IPS DF 6.9 (cell line): ENCODE data around the gene ECE2.

ENCODE experiments used
- DNase-seq: peaks from one replicate; pipeline ENCODE4 v3.0.0-alpha.2; 2013; ENCODE audit warnings: low read depth, low spot score
- H3K27ac ChIP-seq: one replicate; pipeline ENCODE4 v1.5.1; 2013; ENCODE audit warnings: low read length, control low read depth
- H3K27me3 ChIP-seq: 2 replicates; pipeline ENCODE4 v1.6.1; 2013; ENCODE audit warnings: mild to moderate bottlenecking, low read length; ENCODE audit not compliant: control insufficient read depth, insufficient read depth
- H3K36me3 ChIP-seq: 2 replicates; pipeline ENCODE4 v1.6.1; 2013; ENCODE audit warnings: low read length; ENCODE audit not compliant: control insufficient read depth, insufficient read depth
- H3K4me1 ChIP-seq: 2 replicates; pipeline ENCODE4 v1.6.1; 2013; ENCODE audit warnings: low read length; ENCODE audit not compliant: control insufficient read depth, insufficient read depth
- H3K4me3 ChIP-seq: 2 replicates; pipeline ENCODE4 v1.5.1; 2013; ENCODE audit warnings: mild to moderate bottlenecking, low read length
- H3K9me3 ChIP-seq: 2 replicates; pipeline ENCODE4 v1.6.1; 2013; ENCODE audit warnings: low read length, inconsistent platforms; ENCODE audit not compliant: control insufficient read depth, insufficient read depth
- WGBS: extraction: QIAGEN DNeasy Blood & Tissue Kit; methylation state at CpG from one replicate; pipeline ENCODE4 v1.1.7; 2013; ENCODE audit warnings: mixed read lengths, missing lambda C conversion rate; ENCODE audit not compliant: insufficient read length, insufficient coverage; 5-methylcytosine and 5-hydroxymethylcytosine counted together

ECE2 gene

DNA sequence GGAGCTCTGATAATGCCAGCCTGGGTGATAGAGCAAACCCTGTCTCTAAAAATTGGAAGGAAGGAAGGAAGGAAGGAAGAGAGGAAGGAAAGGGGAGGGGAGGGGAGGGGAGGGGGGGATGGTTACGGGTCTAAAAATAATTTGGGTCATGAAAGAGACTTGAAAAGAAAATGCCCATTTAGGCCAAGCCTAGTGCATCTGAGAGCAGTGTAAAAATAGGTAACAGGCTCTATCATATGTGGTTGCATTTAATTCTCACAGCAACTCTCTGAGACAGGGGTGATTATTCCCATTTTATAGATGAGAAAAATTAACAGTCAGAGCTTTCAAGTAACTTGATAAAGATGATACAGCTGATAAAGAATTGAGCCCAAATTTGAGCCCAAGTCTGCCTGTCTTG, 3.6 kb upstream of the ECE2 start:
- no peaks in the 10 kb centered on the region for H3K9me3 ChIP-seq
- peaks cover 6% of the 10 kb centered on the region for H3K27me3 ChIP-seq
- WGBS: no CpG with 5 or more reads among the region's 1 CpG
- no peak overlapping the region for H3K4me3 ChIP-seq
- no peak overlapping the region for H3K27ac ChIP-seq
- peaks cover 2% of the 10 kb centered on the region; the same call in 1 of the 2 replicates for H3K4me1 ChIP-seq
- H3K36me3 ChIP-seq: no peaks in the 10 kb centered on the region
- no peak for DNase-seq

DNA sequence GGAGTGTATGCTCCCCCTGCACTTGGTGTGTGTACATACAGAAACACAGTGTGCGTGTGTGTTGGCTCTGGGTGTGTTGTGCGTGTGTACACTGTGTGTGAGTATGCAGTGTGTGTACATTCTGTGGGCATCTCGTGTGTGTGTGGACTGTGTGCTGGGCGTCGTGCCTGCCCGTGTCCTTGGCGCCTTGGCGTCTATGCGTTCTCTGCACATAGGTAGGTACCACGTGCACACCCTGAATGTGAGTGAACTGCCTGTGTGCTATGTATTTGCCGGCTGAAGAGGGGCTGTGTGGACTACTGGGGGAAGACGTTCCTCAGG, 481 bp upstream of the ECE2 start:
- H3K4me3 ChIP-seq: peak overlapping the region; percentile 34; the same call in 1 of the 2 replicates
- H3K27ac ChIP-seq: no peak overlapping the region
- H3K27me3 ChIP-seq: peaks cover 6% of the 10 kb centered on the region
- no CpG with 5 or more reads among the region's 12 CpGs for WGBS
- DNase-seq: no peak
- H3K36me3 ChIP-seq: no peaks in the 10 kb centered on the region
- peaks cover 2% of the 10 kb centered on the region; the same call in 1 of the 2 replicates for H3K4me1 ChIP-seq
- no peaks in the 10 kb centered on the region for H3K9me3 ChIP-seq

DNA sequence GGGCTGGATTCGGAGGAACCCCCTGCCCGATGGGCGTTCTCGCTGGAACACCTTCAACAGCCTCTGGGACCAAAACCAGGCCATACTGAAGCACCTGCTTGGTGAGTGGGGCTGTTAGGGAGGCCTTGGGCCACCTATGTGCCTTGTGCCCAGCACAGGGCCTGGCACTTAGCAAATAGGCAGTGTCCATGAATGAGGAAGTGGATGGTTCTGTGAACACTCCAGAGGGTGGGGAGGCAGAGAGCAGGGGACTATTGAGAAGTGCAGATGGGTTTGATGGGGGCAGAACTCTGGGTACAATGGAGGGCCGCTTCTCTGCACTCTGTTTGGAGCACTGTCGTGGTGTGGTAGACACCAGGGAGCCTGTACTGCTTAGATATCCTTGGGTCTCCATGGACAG, 1.5 kb downstream of the ECE2 start:
- no CpG with 5 or more reads among the region's 6 CpGs for WGBS
- Histone ChIP-seq H3K36me3 (no peaks in the 10 kb centered on the region), H3K27ac (no peak overlapping the region), H3K4me1 (peaks cover 2% of the 10 kb centered on the region; the same call in 1 of the 2 replicates), H3K9me3 (no peaks in the 10 kb centered on the region), H3K27me3 (peaks cover 6% of the 10 kb centered on the region), H3K4me3 (no peak overlapping the region)
- no peak for DNase-seq

DNA sequence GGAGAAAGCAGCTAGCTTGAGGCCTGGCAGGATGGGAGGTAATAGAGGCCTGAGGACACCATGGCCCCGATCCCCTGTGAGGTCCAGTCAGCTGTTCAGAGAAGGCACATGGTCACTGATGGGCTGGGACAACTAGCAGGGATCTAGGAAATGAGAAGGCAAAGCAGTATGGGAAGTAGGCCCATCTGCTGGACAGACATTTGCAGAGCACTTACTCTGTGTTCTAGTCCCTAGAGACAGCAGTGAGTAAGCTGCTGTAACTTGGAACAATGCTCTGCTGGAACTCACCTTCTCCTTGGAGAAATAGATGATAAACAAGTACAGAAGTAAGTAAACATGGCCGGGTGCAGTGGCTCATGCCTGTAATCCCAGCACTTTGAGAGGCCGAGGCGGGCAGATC, 7.1 kb downstream of the ECE2 start:
- Histone ChIP-seq H3K4me1 (no peaks in the 10 kb centered on the region; the same call in 1 of the 2 replicates), H3K4me3 (no peak overlapping the region), H3K27me3 (no peaks in the 10 kb centered on the region), H3K27ac (no peak overlapping the region), H3K36me3 (no peaks in the 10 kb centered on the region), H3K9me3 (no peaks in the 10 kb centered on the region)
- WGBS: no CpG with 5 or more reads among the region's 4 CpGs
- DNase-seq: no peak

DNA sequence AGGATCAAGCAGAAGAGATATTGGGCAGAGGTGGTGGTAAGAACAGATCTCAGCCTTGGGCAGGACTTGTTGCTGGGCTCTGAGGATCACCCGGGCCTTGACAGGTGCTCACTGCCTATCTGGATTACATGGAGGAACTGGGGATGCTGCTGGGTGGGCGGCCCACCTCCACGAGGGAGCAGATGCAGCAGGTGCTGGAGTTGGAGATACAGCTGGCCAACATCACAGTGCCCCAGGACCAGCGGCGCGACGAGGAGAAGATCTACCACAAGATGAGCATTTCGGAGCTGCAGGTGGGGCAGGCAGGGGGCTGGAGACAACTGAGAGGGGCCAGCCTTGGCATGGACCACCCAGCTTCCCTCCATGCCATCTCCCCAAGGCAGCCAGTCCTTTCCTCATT, 7.9 kb downstream of the ECE2 start:
- no peaks in the 10 kb centered on the region for H3K9me3 ChIP-seq
- no CpG with 5 or more reads among the region's 8 CpGs for WGBS
- no peak overlapping the region for H3K27ac ChIP-seq
- no peaks in the 10 kb centered on the region for H3K36me3 ChIP-seq
- no peaks in the 10 kb centered on the region for H3K27me3 ChIP-seq
- H3K4me1 ChIP-seq: no peaks in the 10 kb centered on the region; the same call in 1 of the 2 replicates
- DNase-seq: no peak
- no peak overlapping the region for H3K4me3 ChIP-seq

DNA sequence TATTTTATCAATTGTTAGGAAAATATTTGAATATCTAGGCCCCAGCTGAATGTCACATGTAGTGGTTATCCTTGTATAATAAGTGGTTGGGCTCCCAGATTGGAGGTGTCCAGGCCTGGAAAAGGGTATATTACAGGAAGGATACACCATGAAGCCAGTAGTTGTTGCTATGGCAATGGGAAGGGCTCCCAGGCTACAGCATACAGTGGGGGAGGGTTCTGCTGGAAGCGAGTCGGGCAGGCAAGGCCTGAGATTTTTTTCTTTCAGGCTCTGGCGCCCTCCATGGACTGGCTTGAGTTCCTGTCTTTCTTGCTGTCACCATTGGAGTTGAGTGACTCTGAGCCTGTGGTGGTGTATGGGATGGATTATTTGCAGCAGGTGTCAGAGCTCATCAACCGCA, 8.9 kb downstream of the ECE2 start:
- Histone ChIP-seq H3K27ac (no peak overlapping the region), H3K27me3 (no peaks in the 10 kb centered on the region), H3K4me1 (no peaks in the 10 kb centered on the region; the same call in 1 of the 2 replicates), H3K4me3 (no peak overlapping the region), H3K9me3 (no peaks in the 10 kb centered on the region), H3K36me3 (no peaks in the 10 kb centered on the region)
- WGBS: no CpG with 5 or more reads among the region's 4 CpGs
- no peak for DNase-seq

DNA sequence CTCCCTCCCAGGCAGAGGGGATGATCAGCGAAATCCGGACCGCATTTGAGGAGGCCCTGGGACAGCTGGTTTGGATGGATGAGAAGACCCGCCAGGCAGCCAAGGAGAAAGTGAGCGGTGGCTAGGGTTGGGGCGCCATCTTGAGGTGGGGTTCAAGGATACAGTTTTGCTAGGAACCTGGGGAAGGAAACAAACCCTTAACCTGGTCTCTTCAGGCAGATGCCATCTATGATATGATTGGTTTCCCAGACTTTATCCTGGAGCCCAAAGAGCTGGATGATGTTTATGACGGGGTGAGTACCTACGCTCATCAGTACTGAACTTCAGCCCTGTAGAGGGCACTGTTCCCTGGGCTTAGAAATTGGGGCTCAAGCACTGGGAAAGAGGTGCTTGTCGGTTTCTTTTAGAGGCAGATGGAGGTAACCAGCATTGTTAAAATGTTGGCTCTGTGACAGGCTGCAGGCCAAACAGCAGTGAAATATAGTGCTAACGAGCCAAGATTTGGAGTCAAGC, 13.7 kb downstream of the ECE2 start:
- H3K36me3 ChIP-seq: no peaks in the 10 kb centered on the region
- no peaks in the 10 kb centered on the region for H3K27me3 ChIP-seq
- H3K4me3 ChIP-seq: no peak overlapping the region
- peak; percentile 60 for DNase-seq
- no peaks in the 10 kb centered on the region; the same call in 1 of the 2 replicates for H3K4me1 ChIP-seq
- no peak overlapping the region for H3K27ac ChIP-seq
- no peaks in the 10 kb centered on the region for H3K9me3 ChIP-seq
- no CpG with 5 or more reads among the region's 10 CpGs for WGBS

DNA sequence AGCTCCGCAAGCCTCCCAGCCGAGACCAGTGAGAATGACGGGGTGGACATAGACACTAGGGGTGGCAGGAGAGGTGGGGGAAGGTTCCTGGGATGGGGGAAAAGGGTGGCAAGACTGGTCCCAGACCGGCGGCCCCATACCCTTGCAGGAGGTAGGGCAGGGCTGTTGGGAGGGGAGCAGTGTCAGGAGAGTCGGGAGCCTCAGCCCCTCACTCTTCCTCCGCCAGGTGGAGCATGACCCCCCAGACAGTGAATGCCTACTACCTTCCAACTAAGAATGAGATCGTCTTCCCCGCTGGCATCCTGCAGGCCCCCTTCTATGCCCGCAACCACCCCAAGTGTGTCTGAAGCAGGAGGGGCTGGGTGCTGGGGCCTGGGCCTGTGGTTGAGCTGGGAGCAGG, 14.5 kb downstream of the ECE2 start:
- Histone ChIP-seq H3K4me3 (no peak overlapping the region), H3K9me3 (no peaks in the 10 kb centered on the region), H3K36me3 (no peaks in the 10 kb centered on the region), H3K27ac (no peak overlapping the region), H3K4me1 (no peaks in the 10 kb centered on the region), H3K27me3 (no peaks in the 10 kb centered on the region)
- no CpG with 5 or more reads among the region's 10 CpGs for WGBS
- DNase-seq: no peak

DNA sequence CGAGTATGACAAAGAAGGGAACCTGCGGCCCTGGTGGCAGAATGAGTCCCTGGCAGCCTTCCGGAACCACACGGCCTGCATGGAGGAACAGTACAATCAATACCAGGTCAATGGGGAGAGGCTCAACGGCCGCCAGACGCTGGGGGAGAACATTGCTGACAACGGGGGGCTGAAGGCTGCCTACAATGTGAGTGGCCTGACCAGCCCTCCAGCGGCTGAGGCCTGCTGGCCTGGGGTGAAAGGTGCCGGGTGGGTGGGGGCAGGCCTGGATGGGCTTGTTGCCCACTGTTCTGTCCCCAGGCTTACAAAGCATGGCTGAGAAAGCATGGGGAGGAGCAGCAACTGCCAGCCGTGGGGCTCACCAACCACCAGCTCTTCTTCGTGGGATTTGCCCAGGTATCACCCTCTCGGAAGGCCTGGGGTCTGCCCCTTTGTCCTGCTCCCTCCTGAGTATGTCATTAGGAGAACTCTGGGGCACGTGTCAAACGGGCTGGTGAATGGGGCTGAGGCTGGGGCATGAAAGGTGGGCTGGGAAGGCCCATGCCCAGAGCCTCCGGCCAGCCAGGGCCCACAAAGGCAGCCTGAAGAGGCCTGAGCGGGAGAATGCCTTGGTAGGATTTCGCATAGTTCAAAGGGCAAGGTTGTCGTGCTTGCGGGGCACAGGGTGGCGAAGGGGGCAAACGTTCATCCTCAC, 15.4 kb downstream of the ECE2 start:
- H3K9me3 ChIP-seq: no peaks in the 10 kb centered on the region

DNA sequence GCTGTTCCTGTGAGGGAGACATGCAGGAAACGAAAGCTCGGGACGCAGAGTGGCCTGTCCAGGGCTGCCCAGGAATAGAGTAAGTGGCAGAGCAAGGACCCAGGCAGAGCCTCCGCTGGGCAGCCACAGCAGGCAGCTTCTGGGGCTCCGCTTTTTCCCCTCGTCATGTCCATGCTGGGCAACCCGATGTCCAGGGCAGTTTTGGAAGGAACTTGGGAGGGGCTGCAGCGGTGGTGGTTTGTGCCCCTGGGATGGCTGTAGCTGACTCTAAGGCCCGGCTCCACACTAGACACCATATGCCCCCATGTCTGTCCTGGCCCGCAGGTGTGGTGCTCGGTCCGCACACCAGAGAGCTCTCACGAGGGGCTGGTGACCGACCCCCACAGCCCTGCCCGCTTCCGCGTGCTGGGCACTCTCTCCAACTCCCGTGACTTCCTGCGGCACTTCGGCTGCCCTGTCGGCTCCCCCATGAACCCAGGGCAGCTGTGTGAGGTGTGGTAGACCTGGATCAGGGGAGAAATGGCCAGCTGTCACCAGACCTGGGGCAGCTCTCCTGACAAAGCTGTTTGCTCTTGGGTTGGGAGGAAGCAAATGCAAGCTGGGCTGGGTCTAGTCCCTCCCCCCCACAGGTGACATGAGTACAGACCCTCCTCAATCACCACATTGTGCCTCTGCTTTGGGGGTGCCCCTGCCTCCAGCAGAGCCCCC, 16.1 kb downstream of the ECE2 start:
- WGBS: no CpG with 5 or more reads among the region's 21 CpGs
- H3K27ac ChIP-seq: no peak overlapping the region

More for the DNA sequence above, 15.4 kb downstream of the ECE2 start:
- no peaks in the 10 kb centered on the region for H3K36me3 ChIP-seq
- DNase-seq: no peak
- no peak overlapping the region for H3K4me3 ChIP-seq
- no peak overlapping the region for H3K27ac ChIP-seq
- H3K27me3 ChIP-seq: no peaks in the 10 kb centered on the region
- no peaks in the 10 kb centered on the region for H3K4me1 ChIP-seq
- WGBS: no CpG with 5 or more reads among the region's 22 CpGs

More for the DNA sequence above, 16.1 kb downstream of the ECE2 start:
- H3K4me1 ChIP-seq: no peaks in the 10 kb centered on the region
- no peak for DNase-seq
- no peaks in the 10 kb centered on the region for H3K9me3 ChIP-seq
- no peaks in the 10 kb centered on the region for H3K36me3 ChIP-seq
- H3K4me3 ChIP-seq: no peak overlapping the region
- no peaks in the 10 kb centered on the region for H3K27me3 ChIP-seq
